NCI-H146 treated with DMSO at 0.1 percent for 48 hours (cell line): ENCODE measurements around the gene MIAT.

Experiments used
- DNase-seq: peaks from one replicate; lab custom pipeline; 2025; ENCODE audit not compliant: unreplicated experiment; lab: John Stamatoyannopoulos, UW

The MIAT gene

GRCh38 chr22:26631282-26631681, 26.1 kb upstream of the MIAT start:
- DNase-seq: no peak

- DNase-seq: no peak
Observed at GRCh38 chr22:26632422-26633155, 24.8 kb upstream of the MIAT start.

DNA sequence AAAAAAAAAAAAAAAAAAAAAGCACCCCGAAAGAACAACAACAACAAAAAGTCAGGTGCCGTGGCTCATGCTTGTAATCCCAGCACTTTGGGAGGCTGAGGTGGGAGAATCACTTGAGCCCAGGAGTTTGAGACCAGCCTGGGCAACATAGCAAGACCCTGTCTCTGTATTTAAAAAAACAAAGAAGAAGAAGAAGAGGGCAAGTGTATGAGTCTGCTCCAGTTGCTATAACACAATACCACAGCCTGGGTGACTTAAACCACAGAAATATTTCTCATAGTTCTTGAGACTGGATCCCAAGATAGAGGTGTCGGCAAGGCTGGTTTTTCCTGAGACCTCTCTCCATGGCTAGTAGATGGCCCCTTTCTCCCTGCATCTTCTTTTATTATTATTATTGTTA, 23.2 kb upstream of the MIAT start:
- no peak for DNase-seq

- no peak for DNase-seq
Observed at GRCh38 chr22:26635117-26635516, 22.3 kb upstream of the MIAT start.

GRCh38 chr22:26636296-26636695, 21.1 kb upstream of the MIAT start:
- no peak for DNase-seq

GRCh38 chr22:26642465-26643417, 14.6 kb upstream of the MIAT start:
- DNase-seq: peak; percentile 4

DNA sequence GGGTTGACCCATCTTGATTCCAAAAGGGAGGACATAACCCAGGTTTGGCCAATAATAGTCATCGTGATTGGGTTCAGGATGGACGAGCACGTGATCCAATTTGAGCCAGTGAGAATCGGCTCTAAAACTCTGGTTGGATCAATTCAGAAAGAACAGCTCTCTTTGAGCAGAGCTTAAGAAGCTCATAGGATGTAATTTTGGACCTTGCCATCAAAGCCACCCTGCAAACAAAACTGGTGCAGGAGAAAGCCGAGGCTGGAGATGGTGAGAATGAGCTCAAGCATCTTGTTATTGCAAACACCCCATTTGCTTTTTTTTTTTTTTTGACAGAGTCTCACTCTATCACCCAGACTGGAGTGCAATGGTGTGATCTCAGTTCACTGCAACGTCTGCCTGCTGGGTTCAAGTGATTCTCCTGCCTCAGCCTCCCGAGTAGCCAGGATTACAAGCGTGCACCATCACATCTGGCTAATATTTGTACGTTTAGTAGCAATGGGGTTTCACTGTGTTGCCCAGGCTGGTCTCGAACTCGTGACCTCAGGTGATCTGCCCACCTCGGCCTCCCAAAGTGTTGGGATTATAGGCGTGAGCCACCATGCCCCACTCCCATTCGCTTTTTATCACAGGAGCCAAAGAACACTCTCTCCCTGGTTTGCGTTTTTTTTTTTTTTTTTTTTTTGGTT, 13.8 kb upstream of the MIAT start:
- DNase-seq: no peak

DNA sequence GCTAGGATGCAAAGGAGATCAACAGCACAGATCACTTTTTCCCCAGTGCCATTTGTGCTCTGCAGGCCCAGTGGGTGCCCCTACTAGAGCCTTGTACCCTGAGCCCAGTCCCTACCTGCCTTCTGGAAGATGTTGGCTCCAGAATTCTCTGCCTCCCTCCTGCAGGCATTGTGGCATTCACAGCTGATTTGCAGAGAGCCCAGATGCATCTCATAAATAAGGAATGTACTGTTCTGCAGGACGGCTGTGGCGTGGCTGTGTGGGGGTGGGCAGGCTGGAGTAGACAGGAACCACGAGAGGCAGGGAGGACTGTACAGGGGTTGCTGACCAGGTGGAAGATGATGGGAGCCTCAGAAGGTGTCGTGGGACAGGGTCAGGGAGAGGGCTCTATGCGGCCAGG, 11.2 kb upstream of the MIAT start:
- DNase-seq: peak; percentile 9

DNA sequence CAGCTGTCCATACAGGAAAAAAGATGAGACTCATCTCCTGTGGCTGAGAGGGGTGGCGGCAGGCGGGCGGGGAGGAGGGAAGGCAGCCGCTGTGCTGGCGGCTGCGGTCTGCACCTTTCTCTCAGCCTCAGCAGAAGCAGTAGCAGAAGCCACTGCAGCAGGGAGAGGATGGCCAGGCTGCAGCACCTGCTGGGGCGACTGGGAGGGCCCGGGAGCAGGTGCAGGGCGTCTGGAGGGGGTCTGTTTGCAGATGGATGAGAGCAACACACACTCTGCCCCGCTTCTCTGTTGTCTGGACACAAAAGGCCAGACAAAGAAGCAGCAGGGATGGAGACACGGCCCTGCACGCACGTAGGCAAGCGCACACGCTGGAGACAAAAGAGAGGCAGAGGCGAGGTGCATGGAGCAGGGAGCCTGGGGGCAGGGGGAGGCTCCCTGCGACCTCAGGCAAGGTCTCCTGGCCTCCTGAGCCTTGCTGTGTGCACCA, 9.3 kb upstream of the MIAT start:
- peak; percentile 94 for DNase-seq

- peak; percentile 14 for DNase-seq
Observed at GRCh38 chr22:26648528-26649388, 8.6 kb upstream of the MIAT start.

GRCh38 chr22:26650722-26651421, 6.5 kb upstream of the MIAT start:
- DNase-seq: no peak

GRCh38 chr22:26651815-26652214, 5.6 kb upstream of the MIAT start:
- no peak for DNase-seq

- no peak for DNase-seq
Observed at GRCh38 chr22:26658161-26658560, 773 bp downstream of the MIAT start.

DNA sequence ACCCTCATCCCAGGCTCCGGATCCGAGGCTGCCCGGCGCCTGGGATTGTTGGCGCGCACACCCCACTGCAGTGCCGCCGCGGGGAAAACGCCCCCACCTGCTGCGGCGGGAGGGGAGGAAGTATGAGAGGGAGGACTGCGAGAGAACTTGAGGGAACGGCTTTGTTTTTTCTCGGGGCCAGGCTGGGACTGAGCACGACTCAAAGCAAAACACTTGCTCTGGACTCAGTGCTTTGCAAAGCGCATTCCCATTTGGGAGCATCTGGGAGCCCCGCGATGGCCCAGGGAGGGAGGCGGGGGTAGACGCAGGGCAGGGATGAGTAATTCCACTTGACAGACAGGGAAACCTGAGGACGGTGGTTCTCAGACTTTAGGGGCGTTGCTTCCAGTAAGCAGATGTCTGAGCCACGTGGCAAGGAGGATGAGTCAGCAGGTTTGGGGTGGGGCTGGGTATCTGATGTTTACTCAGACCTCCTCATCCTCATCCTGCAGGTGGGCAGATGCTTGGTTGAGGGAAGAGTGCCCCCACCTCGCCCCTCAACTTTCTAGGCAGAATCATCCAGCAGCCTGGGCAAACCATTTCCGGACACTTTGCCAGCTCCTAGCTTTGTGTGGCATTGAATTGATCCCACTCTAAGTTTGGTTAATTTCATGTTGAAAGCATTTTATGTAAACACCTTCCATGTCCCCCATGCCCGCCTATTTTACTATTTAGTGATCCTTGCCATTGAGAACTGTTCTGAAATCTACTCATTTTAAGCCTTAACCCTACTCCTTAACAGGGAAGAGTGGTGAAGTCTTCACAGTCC, 1.5 kb downstream of the MIAT start:
- peak; percentile 82 for DNase-seq

- DNase-seq: no peak
Observed at GRCh38 chr22:26660356-26660755, 3.0 kb downstream of the MIAT start.

DNA sequence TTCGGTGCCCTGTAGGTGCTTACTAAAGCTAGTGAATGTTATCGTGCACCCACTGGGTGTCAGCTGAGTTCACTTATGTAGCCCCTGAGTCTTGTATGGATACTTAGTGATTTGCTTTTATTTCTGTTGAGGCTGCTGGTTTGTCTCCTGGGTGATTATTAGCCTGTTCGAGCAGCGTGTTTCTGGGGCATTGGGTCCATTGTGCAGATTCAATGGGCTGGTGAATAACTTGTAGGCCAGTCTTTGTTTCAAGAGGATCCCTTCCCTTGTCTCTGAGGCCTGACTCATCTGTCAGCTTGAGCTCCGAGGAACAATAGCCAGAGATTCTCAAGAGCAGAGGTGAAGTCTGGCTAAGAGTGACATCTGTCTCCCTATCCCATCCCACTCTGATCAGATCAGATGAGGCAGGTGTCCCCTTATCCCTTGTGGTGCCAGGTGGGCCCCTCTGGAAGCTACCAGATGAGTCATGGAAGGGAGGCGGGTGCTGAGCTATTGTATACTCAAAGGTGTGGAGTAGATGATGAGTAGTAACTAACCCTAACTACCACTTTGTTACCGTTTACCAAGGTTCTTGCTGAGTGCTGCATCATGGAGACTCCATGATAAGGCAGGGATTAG, 3.7 kb downstream of the MIAT start:
- peak; percentile 26 for DNase-seq

- no peak for DNase-seq
Observed at GRCh38 chr22:26662160-26662559, 4.8 kb downstream of the MIAT start.

DNA sequence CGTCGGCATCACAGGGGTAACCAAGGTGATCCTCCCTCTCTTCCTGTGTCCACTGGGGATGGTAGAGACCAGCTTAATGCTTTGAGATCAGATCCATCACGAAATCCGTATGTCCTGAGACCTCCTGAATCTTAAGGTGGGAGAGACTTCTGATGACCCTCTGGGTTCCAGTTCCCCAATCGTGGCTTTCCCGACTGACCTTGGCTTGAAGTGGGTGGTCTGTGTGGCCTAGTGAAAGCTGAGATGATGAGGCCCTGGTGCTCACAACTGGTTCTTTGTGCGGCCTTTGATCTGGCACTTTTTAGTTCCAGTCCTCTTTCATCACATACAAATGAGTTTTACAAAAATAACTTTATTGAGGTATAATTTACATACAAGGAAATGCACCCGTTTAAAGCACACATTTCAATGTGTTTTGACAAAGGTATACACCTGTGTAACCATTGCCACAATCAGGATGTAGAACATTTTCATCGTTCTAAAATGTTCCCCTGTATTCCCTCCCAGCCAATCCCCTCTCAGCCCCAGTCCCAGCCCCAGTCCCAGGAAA, 6.1 kb downstream of the MIAT start:
- DNase-seq: no peak
